Keratinocyte (primary cell): Measurements from ENCODE around the gene BTBD17. TPM values are rescaled to one million over a fixed set of nuclear protein-coding genes. Genes with fewer than 3 reads are reported as not detected.

ENCODE experiments used
- DNase-seq: peaks from one replicate; pipeline ENCODE4 v3.0.0-alpha.2; 2011; ENCODE audit warnings: low read depth, missing footprints, low spot score
- FAIRE-seq: peaks from 2 replicates; lab custom pipeline; 2011; peaks lifted over from hg19 to GRCh38; lab: Jason Lieb, UNC
- H2AFZ ChIP-seq: 2 replicates; pipeline ENCODE4 v1.6.0; 2012; ENCODE audit warnings: low read length, control low read depth, inconsistent platforms; ENCODE audit not compliant: control insufficient read depth
- H3K27ac ChIP-seq: 2 replicates; pipeline ENCODE4 v1.5.1; 2011; ENCODE audit warnings: low read length; ENCODE audit not compliant: control insufficient read depth, insufficient read depth
- H3K27me3 ChIP-seq: 3 replicates; pipeline ENCODE4 v1.6.0; 2011; ENCODE audit warnings: low read length; ENCODE audit not compliant: control insufficient read depth, insufficient read depth; ENCODE audit errors: extremely low read depth
- H3K36me3 ChIP-seq, 2 experiments: 2 replicates in 1 of 2; 3 replicates in 1 of 2; pipeline ENCODE4 v1.5.1; 2011; ENCODE audit warnings: low read length in 2 of 2, mild to moderate bottlenecking in 1 of 2; ENCODE audit not compliant: control insufficient read depth in 2 of 2, insufficient read depth in 2 of 2; ENCODE audit errors: extremely low read depth in 1 of 2
- H3K4me1 ChIP-seq: 3 replicates; pipeline ENCODE4 v1.5.1; 2011; ENCODE audit warnings: low read length; ENCODE audit not compliant: control insufficient read depth, insufficient read depth; ENCODE audit errors: extremely low read depth
- H3K4me2 ChIP-seq: 3 replicates; pipeline ENCODE4 v1.6.0; 2011; ENCODE audit warnings: low read depth, low read length; ENCODE audit not compliant: control insufficient read depth, insufficient read depth; ENCODE audit errors: extremely low read depth
- H3K4me3 ChIP-seq, 3 experiments: fragments of 200-600 bp in 1 of 3; sonication (generic) in 1 of 3; 2 replicates in 2 of 3; 3 replicates in 1 of 3; pipeline ENCODE4 v1.5.1; 2011 to 2016; ENCODE audit warnings: low read length in 3 of 3, mild to moderate bottlenecking in 3 of 3, control low read depth in 2 of 3, inconsistent platforms in 1 of 3, low read depth in 1 of 3, mixed read lengths in 1 of 3, mixed run types in 1 of 3, moderate library complexity in 1 of 3; ENCODE audit not compliant: control insufficient read depth in 2 of 3, insufficient read depth in 2 of 3; ENCODE audit errors: extremely low read depth in 1 of 3
- H3K79me2 ChIP-seq: 2 replicates; pipeline ENCODE4 v1.6.0; 2012; ENCODE audit warnings: low read length; ENCODE audit not compliant: control insufficient read depth, insufficient read depth
- H3K9ac ChIP-seq: 3 replicates; pipeline ENCODE4 v1.6.0; 2011; ENCODE audit warnings: low read length; ENCODE audit not compliant: control insufficient read depth, insufficient read depth; ENCODE audit errors: extremely low read depth
- H3K9me1 ChIP-seq: 3 replicates; pipeline ENCODE4 v1.6.0; 2011; ENCODE audit warnings: low read length; ENCODE audit not compliant: control insufficient read depth, insufficient read depth; ENCODE audit errors: extremely low read depth
- H3K9me3 ChIP-seq: 2 replicates; pipeline ENCODE4 v1.5.1; 2012; ENCODE audit warnings: low read depth, low read length; ENCODE audit not compliant: control insufficient read depth
- H4K20me1 ChIP-seq: 3 replicates; pipeline ENCODE4 v1.6.0; 2011; ENCODE audit warnings: low read length; ENCODE audit not compliant: control insufficient read depth, insufficient read depth; ENCODE audit errors: extremely low read depth
- CTCF ChIP-seq, 3 experiments: IDR thresholded peaks in 1 of 3; conservative IDR thresholded peaks in 1 of 3; optimal IDR thresholded peaks in 1 of 3; 2 replicates in 2 of 3; 3 replicates in 1 of 3; pipeline versions ENCODE3 to v1.5.1; 2011; ENCODE audit warnings: low read length in 3 of 3, mild to moderate bottlenecking in 3 of 3, moderate library complexity in 2 of 3, control low read depth in 1 of 3, inconsistent platforms in 1 of 3; ENCODE audit not compliant: insufficient read depth in 2 of 3; ENCODE audit errors: extremely low read depth in 1 of 3
- EZH2 ChIP-seq: IDR thresholded peaks from one replicate; pipeline ENCODE4 v1.6.1; 2012; ENCODE audit warnings: inconsistent platforms, mild to moderate bottlenecking, low read length, moderate library complexity
- dilution Hi-C: fragments of 300-500 bp; cut with MboI; formaldehyde crosslinking; loops from one replicate; pipeline ENCODE4 v1.7.0; 2020; ENCODE audit warnings: low sequenced_read_pairs; ENCODE audit not compliant: extremely low pct_ligation_motif_present
- polyA plus RNA-seq, 5 experiments: library from polyadenylated mRNA; depleted of rRNA in 3 of 5; stranded (reverse) in 3 of 5; stranded (forward) in 1 of 5; unstranded in 1 of 5; fragments of >200 nt; gene quantifications; 1 replicate in 1 of 5; 2 replicates in 3 of 5; 3 replicates in 1 of 5; pipeline versions ENCODE4 v1.2.1 to v1.2.3, GENCODE V29; 2011 to 2012; ENCODE audit warnings: missing spikeins in 2 of 5, low read depth in 1 of 5, low replicate concordance in 1 of 5

Gene BTBD17
- polyA plus RNA-seq, 1 donor (not counting 4 experiments of a cell fraction or from before 2014, with no cell fraction given), result not detected

- dilution Hi-C loops, result no loop called here
- H3K9me1 ChIP-seq, result no peaks in the 10 kb centered on the region
- H2AFZ ChIP-seq, result peak overlapping the region; percentile 20
- H3K27me3 ChIP-seq, result peaks cover 11% of the 10 kb centered on the region
- FAIRE-seq (peak; percentile 64), DNase-seq (peak; percentile 25)
- peak overlapping the region; percentile 56 for H3K4me2 ChIP-seq
- H3K9ac ChIP-seq, result no peak overlapping the region
- H4K20me1 ChIP-seq, result no peaks in the 10 kb centered on the region
- H3K27ac ChIP-seq, result no peak overlapping the region
- H3K4me3 ChIP-seq, result no peak overlapping the region
- H3K79me2 ChIP-seq, result no peaks in the 10 kb centered on the region
- H3K36me3 ChIP-seq, result no peaks in the 10 kb centered on the region
- TF ChIP-seq CTCF (optimal IDR thresholded peaks at IDR 0.05 in 1 of 3, IDR thresholded peaks at IDR 0.05 in 1 of 3, conservative IDR thresholded peaks at IDR 0.05 in 1 of 3; ENCODE audit: extremely low read depth in 1 of 3, insufficient read depth in 2 of 3, low read length in 3 of 3), result no peak
- TF ChIP-seq EZH2, result no peak
- no peaks in the 10 kb centered on the region for H3K9me3 ChIP-seq
- H3K4me1 ChIP-seq, result peaks cover 13% of the 10 kb centered on the region
Observed at GRCh38 chr17:74345433-74346241, 16.0 kb downstream of the BTBD17 start.

- H3K9me3 ChIP-seq, result no peaks in the 10 kb centered on the region
- peaks cover 13% of the 10 kb centered on the region for H3K4me1 ChIP-seq
- TF ChIP-seq CTCF (optimal IDR thresholded peaks at IDR 0.05 in 1 of 3, IDR thresholded peaks at IDR 0.05 in 1 of 3, conservative IDR thresholded peaks at IDR 0.05 in 1 of 3; ENCODE audit: extremely low read depth in 1 of 3, insufficient read depth in 2 of 3, low read length in 3 of 3), result no peak
- TF ChIP-seq EZH2, result no peak
- no peak overlapping the region for H2AFZ ChIP-seq
- H3K27me3 ChIP-seq, result peaks cover 17% of the 10 kb centered on the region
- no peak for FAIRE-seq
- no peak overlapping the region for H3K4me3 ChIP-seq
- H3K9ac ChIP-seq, result no peak overlapping the region
- H3K4me2 ChIP-seq, result no peak overlapping the region
- no peak overlapping the region for H3K27ac ChIP-seq
- H3K79me2 ChIP-seq, result no peaks in the 10 kb centered on the region
- H3K36me3 ChIP-seq, result no peaks in the 10 kb centered on the region
- no peaks in the 10 kb centered on the region for H4K20me1 ChIP-seq
- no peak for DNase-seq
- dilution Hi-C loops, result no loop called here
- no peaks in the 10 kb centered on the region for H3K9me1 ChIP-seq
Observed at GRCh38 chr17:74344658-74345057, 17.0 kb downstream of the BTBD17 start.
